IMR-90 (cell line): ENCODE results near the gene RTN3. TPM values are rescaled to one million over a fixed set of nuclear protein-coding genes. Genes with fewer than 3 reads are reported as not detected.

Source experiments
- ATAC-seq: fragments of 200-7000 bp; cut with Tn5 transposase; 2 replicates; pipeline ENCODE4 v1.9.1; 2020; ENCODE audit warnings: low read depth, mild to moderate bottlenecking, moderate library complexity
- BruUV-seq: library from RNA; stranded (reverse); fragments of 400-500 nt; replicated peaks from 2 replicates; lab custom pipeline; 2021; lab: Mats Ljungman, UMichigan
- CTCF ChIA-PET: fragments of 300-600 bp; formaldehyde crosslinking; extraction: SDS; loops from one replicate; lab custom pipeline; 2021; ENCODE audit warnings: antibody characterized with exemption; lab: Yijun Ruan, JAX
- POLR2A ChIA-PET: fragments of 300-600 bp; sonication (Branson Sonifier 250); formaldehyde crosslinking; loops from one replicate; lab custom pipeline; 2022; ENCODE audit warnings: antibody characterized with exemption; ENCODE audit not compliant: unreplicated experiment; lab: Charles Lee
- DNase-seq: peaks from one replicate; pipeline ENCODE4 v3.0.0; 2013
- H2AFZ ChIP-seq: replicated peaks from 2 replicates; pipeline ENCODE3; 2013; ENCODE audit warnings: low read length, mild to moderate bottlenecking; ENCODE audit not compliant: poor library complexity
- H2AK5ac ChIP-seq: 2 replicates; pipeline ENCODE4 v1.6.1; 2013; ENCODE audit warnings: low read depth, low read length, inconsistent platforms
- H2AK9ac ChIP-seq: replicated peaks from 2 replicates; pipeline ENCODE3; 2013; ENCODE audit warnings: mild to moderate bottlenecking, low read depth, low read length, moderate library complexity; ENCODE audit not compliant: poor library complexity
- H2BK120ac ChIP-seq: 2 replicates; pipeline ENCODE4 v1.6.1; 2013; ENCODE audit warnings: low read depth, low read length, inconsistent platforms
- H2BK15ac ChIP-seq: 3 replicates; pipeline ENCODE4 v1.6.1; 2013; ENCODE audit warnings: low read depth, low read length, inconsistent platforms
- H2BK20ac ChIP-seq: 2 replicates; pipeline ENCODE4 v1.6.1; 2013; ENCODE audit warnings: low read depth, mild to moderate bottlenecking, inconsistent platforms, low read length, moderate library complexity
- H2BK5ac ChIP-seq: 2 replicates; pipeline ENCODE4 v1.6.1; 2013; ENCODE audit warnings: mild to moderate bottlenecking, low read depth, low read length, inconsistent platforms; ENCODE audit not compliant: poor library complexity, severe bottlenecking
- H3K14ac ChIP-seq: replicated peaks from 2 replicates; pipeline ENCODE4 v1.6.1; 2013; ENCODE audit warnings: low read depth, low read length, inconsistent platforms
- H3K18ac ChIP-seq: 2 replicates; pipeline ENCODE4 v1.6.1; 2013; ENCODE audit warnings: low read depth, low read length, control low read depth
- H3K23ac ChIP-seq: 2 replicates; pipeline ENCODE4 v1.6.1; 2013; ENCODE audit warnings: low read depth, low read length, inconsistent platforms
- H3K27ac ChIP-seq: 2 replicates; pipeline ENCODE4 v1.5.1; 2013; ENCODE audit warnings: mild to moderate bottlenecking, control low read depth, low read length; ENCODE audit not compliant: insufficient read depth
- H3K27me3 ChIP-seq: 2 replicates; pipeline ENCODE4 v1.6.1; 2013; ENCODE audit warnings: low read length; ENCODE audit not compliant: control insufficient read depth, insufficient read depth
- H3K36me3 ChIP-seq: 2 replicates; pipeline ENCODE4 v1.6.1; 2013; ENCODE audit warnings: low read length, mixed read lengths; ENCODE audit not compliant: control insufficient read depth, insufficient read depth
- H3K4ac ChIP-seq: 2 replicates; pipeline ENCODE4 v1.6.1; 2013; ENCODE audit warnings: low read depth, low read length, inconsistent platforms
- H3K4me1 ChIP-seq: 2 replicates; pipeline ENCODE4 v1.6.1; 2013; ENCODE audit warnings: low read length, mixed read lengths; ENCODE audit not compliant: control insufficient read depth, insufficient read depth
- H3K4me2 ChIP-seq: 2 replicates; pipeline ENCODE4 v1.6.1; 2013; ENCODE audit warnings: low read depth, mild to moderate bottlenecking, control low read depth, low read length, moderate library complexity
- H3K4me3 ChIP-seq: 2 replicates; pipeline ENCODE4 v1.5.1; 2013; ENCODE audit warnings: low read depth, mild to moderate bottlenecking, control low read depth, low read length, moderate library complexity; ENCODE audit not compliant: insufficient read depth
- H3K56ac ChIP-seq: 2 replicates; pipeline ENCODE4 v1.6.1; 2013; ENCODE audit warnings: low read length, inconsistent platforms; ENCODE audit not compliant: insufficient read depth; ENCODE audit errors: extremely low read depth
- H3K79me1 ChIP-seq, 2 experiments: 2 replicates each; pipeline ENCODE4 v1.6.1; 2013; ENCODE audit warnings: low read length in 2 of 2, inconsistent platforms in 1 of 2, low read depth in 1 of 2
- H3K9ac ChIP-seq: 2 replicates; pipeline ENCODE4 v1.6.1; 2013; ENCODE audit warnings: low read depth, low read length, control low read depth
- H3K9me1 ChIP-seq: 2 replicates; pipeline ENCODE4 v1.6.1; 2013; ENCODE audit warnings: low read length, inconsistent platforms; ENCODE audit not compliant: insufficient read depth
- H3K9me3 ChIP-seq: 2 replicates; pipeline ENCODE4 v1.6.1; 2013; ENCODE audit warnings: low read length; ENCODE audit not compliant: control insufficient read depth, insufficient read depth
- H4K20me1 ChIP-seq: 2 replicates; pipeline ENCODE4 v1.6.1; 2013; ENCODE audit warnings: low read length, inconsistent platforms; ENCODE audit not compliant: insufficient read depth
- H4K5ac ChIP-seq: 2 replicates; pipeline ENCODE4 v1.6.1; 2013; ENCODE audit warnings: mild to moderate bottlenecking, low read depth, low read length, control low read depth
- H4K8ac ChIP-seq, 2 experiments: 2 replicates each; pipeline ENCODE4 v1.6.1; 2013; ENCODE audit warnings: low read depth in 2 of 2, low read length in 2 of 2, control low read depth in 1 of 2, inconsistent platforms in 1 of 2
- H4K91ac ChIP-seq: 2 replicates; pipeline ENCODE4 v1.6.1; 2013; ENCODE audit warnings: low read depth, low read length, inconsistent platforms; ENCODE audit not compliant: insufficient read depth
- CTCF ChIP-seq: conservative IDR thresholded peaks from 2 replicates; pipeline ENCODE4 v1.5.1; 2012; ENCODE audit warnings: mild to moderate bottlenecking, low read depth, low read length, improper control_type of control experiment
- FOS ChIP-seq: fragments of 150-350 bp; IDR thresholded peaks from 2 replicates; pipeline ENCODE4 v1.6.1; 2016; ENCODE audit warnings: low read depth, low read length
- SMC3 ChIP-seq: fragments of 150-350 bp; IDR thresholded peaks from 2 replicates; pipeline ENCODE4 v1.6.1; 2016; ENCODE audit warnings: low read depth, mild to moderate bottlenecking, antibody characterized with exemption, low read length, moderate library complexity
- WGBS, 2 experiments: methylation state at CpG; one replicate each; pipeline versions ENCODE4 v1.1.5 to v1.1.7; 2013; ENCODE audit warnings: missing lambda C conversion rate in 2 of 2; ENCODE audit not compliant: insufficient read length in 1 of 2; ENCODE audit errors: extremely low coverage in 2 of 2; 5-methylcytosine and 5-hydroxymethylcytosine counted together
- dilution Hi-C: fragments of 300-500 bp; cut with HindIII; formaldehyde crosslinking; loops from one replicate; pipeline ENCODE4 v1.14.3; 2018; ENCODE audit warnings: low sequenced_read_pairs; ENCODE audit not compliant: unreplicated experiment
- in situ Hi-C: fragments of 300-500 bp; cut with MboI; formaldehyde crosslinking; loops from 3 replicates; pipeline ENCODE4 v1.14.3; 2019; ENCODE audit warnings: low sequenced_read_pairs, inconsistent platforms, mixed read lengths
- intact Hi-C: fragments of 100-400 bp; cut with micrococcal nuclease; formaldehyde crosslinking; loops from 2 replicates; pipeline ENCODE4 v1.10.0; 2022
- polyA plus RNA-seq, 3 experiments: library from polyadenylated mRNA; depleted of rRNA; stranded (reverse); fragments of >200 nt; gene quantifications; 2 replicates each; pipeline ENCODE4 v1.2.3, GENCODE V29; 2012; ENCODE audit warnings: low replicate concordance in 1 of 3
- total RNA-seq: library from RNA; depleted of rRNA; stranded (reverse); fragments of >200 nt; gene quantifications from 2 replicates; pipeline ENCODE4 v1.2.3, GENCODE V29; 2012

Gene RTN3
- total and polyA plus RNA-seq, 2 of the 4 experiments (the other 2 are of a cell fraction) = 31.2 to 64.6 TPM

- Histone ChIP-seq H4K91ac (no peak overlapping the region), H4K5ac (no peak overlapping the region), H2BK120ac (no peak overlapping the region), H2BK15ac (no peak overlapping the region), H3K27ac (no peak overlapping the region), H3K36me3 (no peaks in the 10 kb centered on the region), H3K4me1 (no peaks in the 10 kb centered on the region), H2AK9ac (no peak overlapping the region), H3K56ac (no peak overlapping the region), H2BK5ac (no peak overlapping the region), H4K20me1 (peaks cover 7% of the 10 kb centered on the region; the same call in 1 of the 2 replicates), H3K9me3 (no peaks in the 10 kb centered on the region), H2AFZ (no peak overlapping the region), H3K23ac (no peak overlapping the region), H3K27me3 (no peaks in the 10 kb centered on the region), H3K9ac (no peak overlapping the region), H3K14ac (no peak overlapping the region), H3K79me1 (peaks cover 32 to 61% of the 10 kb centered on the region in 2 experiments), H4K8ac (no peak overlapping the region), H3K4me3 (no peak overlapping the region), H3K4ac (no peak overlapping the region), H3K4me2 (no peak overlapping the region), H3K9me1 (no peaks in the 10 kb centered on the region; the same call in 1 of the 2 replicates), H2BK20ac (no peak overlapping the region), H2AK5ac (no peak overlapping the region), H3K18ac (no peak overlapping the region)
- no TSS peak for BruUV-seq
- intact Hi-C loops (no loop called here), in situ Hi-C loops (no loop called here), dilution Hi-C loops (no loop called here)
- ChIA-PET POLR2A (no interaction called here), CTCF (interaction anchor here (0.6 kb wide), 1 partner anchor 15 kb away, joined by 6 read pairs; no protein-coding TSS in a partner anchor)
- ATAC-seq = no peak
- 100% methylated on average over 1 of the region's 7 CpGs; no CpG with 5 or more reads in 1 of the 2 experiments for WGBS, 2 experiments
- TF ChIP-seq FOS = no peak
- no peak for TF ChIP-seq CTCF
- no peak for TF ChIP-seq SMC3
- DNase-seq = no peak
Measured at GRCh38 chr11:63694596-63694995, 13.3 kb downstream of the RTN3 start.
